ENCODE measurements around the gene PHOX2A.
"Not testable (repeated sequence)": the region's sequence is repeated elsewhere in the genome, so short reads cannot be mapped to it uniquely, and the experiment has no call there.

PHOX2A gene

DNA sequence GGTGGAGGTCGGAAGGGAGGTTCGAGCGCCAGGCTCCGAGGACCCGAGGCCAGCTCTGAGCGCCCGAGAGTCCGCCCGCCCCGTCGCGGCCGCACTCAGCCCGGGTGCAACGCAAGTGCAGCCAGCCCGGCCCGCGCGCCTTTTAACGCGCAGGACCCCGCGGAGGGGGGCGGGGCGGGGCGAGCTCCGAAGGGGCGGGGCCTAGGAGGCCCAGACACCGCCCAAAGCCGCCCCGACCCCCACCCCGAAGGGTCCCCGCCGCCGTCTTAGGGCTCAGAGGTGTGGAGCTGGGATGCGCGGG, at the start of gene PHOX2A:
Gene PHOX2A, minus strand, starts transcription at position 117 of the 301 bp plus-strand sequence. CDS start 172 bp downstream, outside the sequence.
- no peak for DNase-seq

- no peak for DNase-seq
Measured at GRCh38 chr11:72293391-72293790, 49.4 kb upstream of the PHOX2A start.

- no peak for DNase-seq
Measured at GRCh38 chr11:72292106-72292785, 48.3 kb upstream of the PHOX2A start.

DNA sequence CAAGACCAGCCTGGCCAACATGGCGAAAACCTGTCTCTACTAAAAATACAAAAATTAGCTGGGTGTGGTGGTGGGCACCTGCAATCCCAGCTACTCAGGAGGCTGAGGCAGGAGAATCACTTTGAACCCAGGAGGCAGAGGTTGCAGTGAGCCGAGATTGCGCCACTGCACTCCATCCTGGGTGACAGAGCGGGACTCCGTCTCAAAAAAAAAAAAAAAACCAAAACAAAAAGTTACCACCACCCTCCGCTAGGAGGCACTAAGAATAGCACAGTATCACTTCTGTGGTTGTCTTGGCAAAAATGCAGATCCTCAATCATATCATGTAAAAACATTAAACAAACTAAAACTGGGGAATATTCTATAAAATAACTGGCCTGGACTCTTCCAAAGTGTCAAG, 46.8 kb upstream of the PHOX2A start:
- not testable (repeated sequence) for DNase-seq

DNA sequence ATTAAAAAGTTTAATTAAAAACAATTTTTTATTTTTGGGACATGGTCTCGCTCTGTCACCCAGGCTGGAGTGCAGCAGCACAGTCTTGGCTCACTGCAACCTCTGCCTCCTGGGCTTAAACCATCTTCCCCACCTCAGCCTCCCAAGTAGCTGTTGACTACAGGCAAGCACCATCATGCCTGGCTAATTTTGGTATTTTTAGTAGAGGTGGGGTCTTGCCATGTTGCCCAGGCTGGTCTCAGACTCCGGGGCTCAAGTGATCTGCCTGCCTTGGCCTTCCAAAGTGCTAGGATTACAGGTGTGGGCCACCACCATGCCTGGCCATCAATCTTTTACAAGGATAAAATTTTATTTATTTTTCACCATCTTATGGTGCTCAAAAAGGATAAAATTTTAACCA, 43.3 kb upstream of the PHOX2A start:
- DNase-seq: no peak

DNA sequence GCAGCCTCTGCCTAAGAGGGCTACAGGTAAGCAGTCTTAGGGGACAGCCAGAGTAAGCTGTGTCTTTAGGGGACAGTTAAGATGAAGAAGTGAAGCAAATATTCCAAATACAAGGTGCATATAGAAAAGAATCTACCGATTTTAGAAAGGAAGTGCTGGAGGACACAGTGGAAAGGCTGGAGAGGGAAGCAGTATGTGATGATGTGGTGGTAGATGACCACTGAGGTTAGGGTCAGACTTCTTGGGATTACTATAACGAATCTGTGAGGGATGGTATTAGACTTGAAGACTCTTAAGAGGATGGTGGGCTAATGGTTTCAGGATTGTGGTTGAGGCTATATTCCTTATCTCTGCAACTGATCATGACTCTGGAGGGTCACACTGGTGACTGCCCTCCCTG, 40.0 kb upstream of the PHOX2A start:
- no peak for DNase-seq

GRCh38 chr11:72280726-72281315, 36.8 kb upstream of the PHOX2A start:
- no peak for DNase-seq

DNA sequence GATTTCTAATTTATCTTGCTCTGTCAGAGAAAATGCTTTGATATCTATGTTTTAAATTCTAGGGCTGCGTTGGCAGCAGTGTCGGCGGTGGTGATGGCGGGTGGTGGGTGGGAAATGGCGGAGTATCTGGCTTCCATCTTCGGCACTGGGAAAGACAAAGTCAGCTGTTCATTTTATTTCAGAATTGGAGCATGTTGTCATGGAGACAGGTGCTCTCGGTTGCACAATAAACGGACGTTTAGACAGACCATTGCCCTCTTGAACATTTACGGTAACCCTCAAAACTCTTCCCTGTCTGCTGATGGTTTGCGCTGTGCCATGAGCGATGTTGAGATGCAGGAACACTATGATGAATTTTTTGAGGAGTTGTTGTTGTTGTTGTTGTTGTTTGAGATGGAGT, 36.1 kb upstream of the PHOX2A start:
- no peak for DNase-seq

DNA sequence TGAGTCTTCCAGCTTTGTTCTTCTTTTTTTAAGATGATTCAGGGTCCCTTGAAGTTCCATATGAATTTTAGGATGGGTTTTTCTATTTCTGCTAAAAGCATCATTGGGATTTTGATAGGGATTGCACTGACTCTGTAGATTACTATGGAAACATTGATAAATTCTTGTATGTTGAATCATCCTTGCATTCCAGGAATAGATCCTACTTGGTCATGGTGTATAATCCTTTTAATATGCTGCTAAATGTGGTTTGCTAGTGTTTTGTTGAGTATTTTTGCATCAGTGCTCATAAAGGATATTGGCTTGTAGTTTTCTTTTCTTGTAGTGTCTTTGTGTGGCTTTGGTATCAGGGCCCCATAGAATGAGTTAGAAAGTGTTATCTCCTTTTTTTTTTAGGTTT, 34.9 kb upstream of the PHOX2A start:
- no peak for DNase-seq

- no peak for DNase-seq
Measured at GRCh38 chr11:72274435-72274834, 30.5 kb upstream of the PHOX2A start.

- DNase-seq: no peak
Measured at GRCh38 chr11:72271980-72272379, 28.0 kb upstream of the PHOX2A start.

DNA sequence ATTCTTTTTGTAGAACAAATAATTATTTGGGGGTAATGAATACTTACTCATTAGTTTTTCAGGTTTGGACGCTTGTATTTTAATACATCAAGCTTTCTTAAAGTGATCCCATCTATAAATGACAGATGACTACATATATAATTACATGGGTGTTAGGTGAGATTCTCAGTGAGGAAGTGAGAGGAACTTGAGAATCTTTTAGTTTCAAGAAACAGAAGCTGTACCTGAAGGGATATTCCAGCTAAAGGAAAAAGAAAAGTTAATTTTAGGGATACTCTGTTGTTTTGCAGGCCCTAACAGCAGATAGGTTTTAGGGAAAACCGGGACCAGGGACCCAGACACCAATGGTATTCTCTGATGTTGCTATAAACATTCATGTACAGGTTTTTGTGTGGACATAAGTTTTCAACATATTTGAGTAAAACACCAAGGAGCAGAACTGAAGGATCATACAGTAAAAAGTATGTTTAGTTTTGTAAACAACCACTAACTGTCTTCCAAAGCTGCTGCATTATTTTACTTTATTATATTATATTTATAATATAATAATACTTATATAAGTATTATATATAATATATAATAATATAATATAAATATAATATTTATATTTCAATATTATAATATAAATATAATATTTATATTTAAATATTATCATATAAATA, 24.1 kb upstream of the PHOX2A start:
- no peak for DNase-seq

GRCh38 chr11:72266960-72267359, 23.0 kb upstream of the PHOX2A start:
- DNase-seq: not testable (repeated sequence)

DNA sequence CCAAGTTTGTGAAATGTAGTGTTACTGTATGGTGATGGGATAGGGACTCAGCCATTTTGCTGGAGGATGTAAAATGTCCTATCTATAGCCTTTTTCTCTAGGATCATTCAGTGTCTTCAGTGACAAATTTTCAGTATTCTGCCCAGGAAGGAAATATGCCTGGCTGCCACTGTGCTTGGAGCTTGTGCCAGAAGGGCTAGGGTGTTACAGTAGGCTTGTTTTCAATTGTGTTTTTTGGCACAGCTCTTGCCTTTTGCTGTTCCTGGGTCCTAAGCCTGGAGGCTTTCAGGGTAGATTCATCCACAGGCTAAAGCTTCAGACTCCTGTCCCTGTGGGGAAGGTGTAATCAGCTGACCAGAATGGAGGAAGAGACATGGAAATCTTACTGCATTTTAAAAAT, 22.0 kb upstream of the PHOX2A start:
- DNase-seq: no peak

- no peak for DNase-seq
Measured at GRCh38 chr11:72263361-72263760, 19.4 kb upstream of the PHOX2A start.

GRCh38 chr11:72260574-72260973, 16.6 kb upstream of the PHOX2A start:
- DNase-seq: no peak

DNA sequence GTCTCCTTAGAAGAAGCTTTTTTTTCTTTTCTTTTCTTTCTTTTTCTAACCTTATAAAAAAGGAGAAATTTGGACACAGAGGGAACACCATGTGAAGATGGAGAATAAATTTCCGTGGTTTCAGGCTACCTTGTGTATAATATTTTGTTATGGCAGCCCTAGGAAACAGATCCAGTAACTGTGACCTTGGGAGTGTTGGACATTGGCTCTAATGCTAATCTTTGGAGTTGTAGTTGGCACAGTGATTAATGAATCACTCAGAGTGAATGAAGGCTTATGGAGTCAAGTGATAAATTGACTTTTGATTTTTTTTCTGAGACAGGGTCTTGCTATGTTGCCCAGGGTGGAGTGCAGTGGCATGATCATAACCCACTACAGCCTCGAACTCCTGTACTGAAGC, 15.5 kb upstream of the PHOX2A start:
- no peak for DNase-seq

- no peak for DNase-seq
Measured at GRCh38 chr11:72257570-72257969, 13.6 kb upstream of the PHOX2A start.

GRCh38 chr11:72254299-72254993, 10.5 kb upstream of the PHOX2A start:
- DNase-seq: no peak

- no peak for DNase-seq
Measured at GRCh38 chr11:72253392-72253791, 9.4 kb upstream of the PHOX2A start.

DNA sequence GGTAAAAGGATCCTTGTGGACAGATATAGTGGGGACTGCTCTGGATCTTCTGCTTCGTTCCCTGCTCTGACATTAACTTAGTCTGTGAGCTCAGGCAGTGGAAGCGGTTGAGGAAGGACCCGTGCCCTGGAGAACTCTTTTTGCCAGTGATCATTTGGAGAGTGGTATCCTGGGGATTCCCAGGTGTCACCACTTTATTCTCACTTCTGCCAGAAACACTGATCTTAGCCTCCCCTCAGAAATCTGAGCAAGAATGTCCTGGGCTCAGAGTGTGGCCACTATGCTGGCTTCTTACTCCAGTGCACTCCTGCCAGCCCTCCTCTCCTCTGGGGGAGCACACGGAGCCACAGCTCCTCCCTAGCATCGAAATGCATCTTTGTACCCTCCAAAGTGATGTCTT, 7.6 kb upstream of the PHOX2A start:
- no peak for DNase-seq

- DNase-seq: no peak
Measured at GRCh38 chr11:72250661-72251464, 6.9 kb upstream of the PHOX2A start.

DNA sequence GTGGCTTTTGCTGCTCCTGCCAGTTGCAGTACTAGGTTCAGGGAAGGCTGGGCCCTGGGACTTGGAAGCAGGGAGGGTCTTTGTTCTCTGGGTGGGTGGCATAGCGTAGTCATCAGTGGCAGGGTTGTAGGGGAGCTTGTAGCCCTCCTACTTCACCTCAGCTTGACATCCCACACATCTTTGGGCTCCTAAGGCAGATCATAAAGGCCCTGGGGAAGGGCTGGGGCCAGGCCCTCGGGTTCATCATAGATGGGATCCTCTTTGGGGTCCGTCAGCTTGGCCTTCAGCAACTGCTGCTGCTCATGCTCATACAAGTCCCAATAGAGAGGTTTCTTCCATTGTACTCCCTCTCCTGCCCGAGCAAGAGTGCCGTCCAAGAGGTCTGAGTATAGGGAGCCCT, 6.0 kb upstream of the PHOX2A start:
- DNase-seq: no peak
